HepG2 (cell line): ENCODE results near the gene TRAPPC4. TPM values are rescaled to one million over a fixed set of nuclear protein-coding genes. Genes with fewer than 3 reads are reported as not detected.
A peak's percentile ranks its signal among the peaks of the same experiment; 100 is the strongest.

ENCODE experiments used
- BRD4 ChIP-seq: sonication (generic); formaldehyde crosslinking; IDR thresholded peaks from 2 replicates; pipeline ENCODE4 v1.4.0; 2020; ENCODE audit warnings: missing genetic modification reagents
- CBX5 ChIP-seq: sonication (generic); formaldehyde crosslinking; IDR thresholded peaks from 2 replicates; pipeline ENCODE4 v1.4.0; 2020; ENCODE audit warnings: missing genetic modification reagents, borderline replicate concordance
- DR1 ChIP-seq: sonication (generic); formaldehyde crosslinking; IDR thresholded peaks from 2 replicates; pipeline ENCODE4 v1.8.0; 2021; ENCODE audit warnings: mild to moderate bottlenecking, missing genetic modification reagents, inconsistent platforms
- EEA1 ChIP-seq: sonication (generic); formaldehyde crosslinking; IDR thresholded peaks from 2 replicates; pipeline ENCODE4 v1.5.1; 2020; ENCODE audit warnings: mild to moderate bottlenecking, missing genetic modification reagents, borderline replicate concordance
- GMEB2 ChIP-seq: IDR thresholded peaks from 2 replicates; pipeline ENCODE4 v1.6.1; 2016; ENCODE audit warnings: missing biosample characterization, missing genetic modification reagents, low read depth
- HDAC2 ChIP-seq: sonication (generic); formaldehyde crosslinking; IDR thresholded peaks from 2 replicates; pipeline ENCODE4 v1.4.0; 2020; ENCODE audit warnings: missing genetic modification reagents
- HHEX ChIP-seq: IDR thresholded peaks from 2 replicates; pipeline ENCODE4 v1.6.1; 2016; ENCODE audit warnings: control low read depth
- IKZF1 ChIP-seq: fragments of 450-650 bp; IDR thresholded peaks from 2 replicates; pipeline ENCODE4 v1.7.1; 2016
- JDP2 ChIP-seq: sonication (generic); formaldehyde crosslinking; IDR thresholded peaks from 2 replicates; pipeline ENCODE4 v1.8.1; 2022; ENCODE audit warnings: missing genetic modification reagents, borderline replicate concordance
- MAFK ChIP-seq, 2 experiments: IDR thresholded peaks in 1 of 2; conservative IDR thresholded peaks in 1 of 2; 2 replicates each; pipeline ENCODE4 v1.6.1; 2011; ENCODE audit warnings: improper control_type of control experiment in 2 of 2, low read length in 2 of 2
- MBNL3 ChIP-seq: fragments of 250-450 bp; sonication (Bioruptor Pico); conservative IDR thresholded peaks from 2 replicates; pipeline ENCODE4 v1.8.0; 2022; ENCODE audit warnings: mild to moderate bottlenecking, inconsistent platforms
- NCOA2 ChIP-seq: sonication (generic); formaldehyde crosslinking; IDR thresholded peaks from 2 replicates; pipeline ENCODE4 v1.8.0; 2022; ENCODE audit warnings: inconsistent platforms
- PHF5A ChIP-seq: IDR thresholded peaks from one replicate; pipeline ENCODE4 v1.6.1; 2018; ENCODE audit warnings: low read depth, missing genetic modification reagents; ENCODE audit not compliant: unreplicated experiment
- POLR2G ChIP-seq: fragments of 200-400 bp; formaldehyde crosslinking; IDR thresholded peaks from 2 replicates; pipeline ENCODE4 v1.6.1; 2018; ENCODE audit warnings: mild to moderate bottlenecking, low read depth, low read length, moderate library complexity
- U2AF2 ChIP-seq: fragments of 200-400 bp; formaldehyde crosslinking; IDR thresholded peaks from 2 replicates; pipeline ENCODE4 v1.6.1; 2017; ENCODE audit warnings: low read depth, mild to moderate bottlenecking, low read length
- XBP1 ChIP-seq: sonication (generic); formaldehyde crosslinking; IDR thresholded peaks from 2 replicates; pipeline ENCODE4 v1.5.0; 2020; ENCODE audit warnings: missing genetic modification reagents
- ZFP90 ChIP-seq: sonication (generic); formaldehyde crosslinking; IDR thresholded peaks from 2 replicates; pipeline ENCODE4 v1.8.0; 2022; ENCODE audit warnings: missing genetic modification reagents, mild to moderate bottlenecking, inconsistent platforms, borderline replicate concordance
- ZFX ChIP-seq: sonication (generic); formaldehyde crosslinking; IDR thresholded peaks from 2 replicates; pipeline ENCODE4 v1.4.0; 2020; ENCODE audit warnings: mild to moderate bottlenecking, low read depth, missing genetic modification reagents, moderate library complexity
- ZKSCAN5 ChIP-seq: sonication (generic); formaldehyde crosslinking; IDR thresholded peaks from 2 replicates; pipeline ENCODE4 v1.5.1; 2020; ENCODE audit warnings: mild to moderate bottlenecking, missing genetic modification reagents
- ZNF350 ChIP-seq: sonication (generic); formaldehyde crosslinking; IDR thresholded peaks from 2 replicates; pipeline ENCODE4 v1.4.0; 2020; ENCODE audit warnings: mild to moderate bottlenecking, low read depth, missing genetic modification reagents, borderline replicate concordance
- ZNF670 ChIP-seq: sonication (generic); formaldehyde crosslinking; IDR thresholded peaks from 2 replicates; pipeline ENCODE4 v1.8.0; 2022; ENCODE audit warnings: mild to moderate bottlenecking, missing genetic modification reagents, borderline replicate concordance
- ZNF776 ChIP-seq: sonication (generic); formaldehyde crosslinking; IDR thresholded peaks from 2 replicates; pipeline ENCODE4 v1.4.0; 2020; ENCODE audit warnings: mild to moderate bottlenecking, missing genetic modification reagents
- polyA plus RNA-seq, 8 experiments: library from polyadenylated mRNA; depleted of rRNA in 3 of 8; stranded (reverse) in 7 of 8; unstranded in 1 of 8; fragments of >200 nt; fragmentation: Illumina TruSeq in 4 of 8; extraction: Trizol in 4 of 8; gene quantifications; 2 replicates each; pipeline versions ENCODE4 v1.2.1 to v1.2.3, GENCODE V29; 2011 to 2016; ENCODE audit warnings: low read depth in 4 of 8, missing spikeins in 1 of 8, mixed read lengths in 1 of 8; ENCODE audit not compliant: insufficient read depth in 1 of 8
- total RNA-seq, 5 experiments: library from RNA; depleted of rRNA; stranded (reverse); fragments of >200 nt; fragmentation: Illumina TruSeq; extraction: Trizol; gene quantifications; 2 replicates each; pipeline ENCODE4 v1.2.3, GENCODE V29; 2016; ENCODE audit warnings: low read depth in 1 of 5
- TF ChIP-seq, protein P1 (sequence below): IDR thresholded peaks from 2 replicates; pipeline ENCODE4 v1.6.1; 2018; ENCODE audit warnings: missing genetic modification reagents, mild to moderate bottlenecking, missing compliant biosample characterization
- TF ChIP-seq, protein P2 (sequence below): sonication (generic); formaldehyde crosslinking; conservative IDR thresholded peaks from 2 replicates; pipeline ENCODE4 v1.8.0; 2022; ENCODE audit warnings: missing genetic modification reagents

The TRAPPC4 gene
- total and polyA plus RNA-seq, 2 of the 13 experiments (the other 11 are each of a cell fraction or from before 2014, with no cell fraction given) = 97.4 to 140 TPM

GRCh38 chr11:118997627-118998387 lies 20.8 kb upstream of the TRAPPC4 start, which contains the start of gene CENATAC (continued):
- TF ChIP-seq CBX5 (CRISPR knock-in tag) (peak; percentile 27; the same call in 1 of the 2 replicates), MBNL3 (CRISPR knock-in tag) (no peak), MAFK (conservative IDR thresholded peaks at IDR 0.05 in 1 of 2, IDR thresholded peaks at IDR 0.05 in 1 of 2; ENCODE audit: low read length in 2 of 2) (no peak), ZNF776 (CRISPR knock-in tag) (no peak; the same call in 1 of the 2 replicates), PHF5A (no peak), ZFX (CRISPR knock-in tag) (peak; percentile 99), ZNF670 (CRISPR knock-in tag) (0 out of 2 replicates have a peak, but pooled peaks have one; percentile 34), IKZF1 (no peak), BRD4 (CRISPR knock-in tag) (peak; percentile 62; the same call in 1 of the 2 replicates), HDAC2 (CRISPR knock-in tag) (peak; percentile 78), EEA1 (CRISPR knock-in tag) (0 out of 2 replicates have a peak, but pooled peaks have one; percentile 79), JDP2 (no peak), ZNF350 (CRISPR knock-in tag) (peak; percentile 68; the same call in 1 of the 2 replicates), ZFP90 (no peak), POLR2G (peak; percentile 92), U2AF2 (no peak), GMEB2 (0 out of 2 replicates have a peak, but pooled peaks have one; percentile 45), HHEX (no peak), ZKSCAN5 (CRISPR knock-in tag) (0 out of 2 replicates have a peak, but pooled peaks have one; percentile 4), XBP1 (CRISPR knock-in tag) (no peak), DR1 (CRISPR knock-in tag) (peak; percentile 69), NCOA2 (CRISPR knock-in tag) (peak; percentile 52; the same call in 1 of the 2 replicates)
- TF ChIP-seq, protein P1, sequence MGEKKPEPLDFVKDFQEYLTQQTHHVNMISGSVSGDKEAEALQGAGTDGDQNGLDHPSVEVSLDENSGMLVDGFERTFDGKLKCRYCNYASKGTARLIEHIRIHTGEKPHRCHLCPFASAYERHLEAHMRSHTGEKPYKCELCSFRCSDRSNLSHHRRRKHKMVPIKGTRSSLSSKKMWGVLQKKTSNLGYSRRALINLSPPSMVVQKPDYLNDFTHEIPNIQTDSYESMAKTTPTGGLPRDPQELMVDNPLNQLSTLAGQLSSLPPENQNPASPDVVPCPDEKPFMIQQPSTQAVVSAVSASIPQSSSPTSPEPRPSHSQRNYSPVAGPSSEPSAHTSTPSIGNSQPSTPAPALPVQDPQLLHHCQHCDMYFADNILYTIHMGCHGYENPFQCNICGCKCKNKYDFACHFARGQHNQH (CRISPR knock-in tag) = peak; percentile 52; the same call in 1 of the 2 replicates
- TF ChIP-seq, protein P2, sequence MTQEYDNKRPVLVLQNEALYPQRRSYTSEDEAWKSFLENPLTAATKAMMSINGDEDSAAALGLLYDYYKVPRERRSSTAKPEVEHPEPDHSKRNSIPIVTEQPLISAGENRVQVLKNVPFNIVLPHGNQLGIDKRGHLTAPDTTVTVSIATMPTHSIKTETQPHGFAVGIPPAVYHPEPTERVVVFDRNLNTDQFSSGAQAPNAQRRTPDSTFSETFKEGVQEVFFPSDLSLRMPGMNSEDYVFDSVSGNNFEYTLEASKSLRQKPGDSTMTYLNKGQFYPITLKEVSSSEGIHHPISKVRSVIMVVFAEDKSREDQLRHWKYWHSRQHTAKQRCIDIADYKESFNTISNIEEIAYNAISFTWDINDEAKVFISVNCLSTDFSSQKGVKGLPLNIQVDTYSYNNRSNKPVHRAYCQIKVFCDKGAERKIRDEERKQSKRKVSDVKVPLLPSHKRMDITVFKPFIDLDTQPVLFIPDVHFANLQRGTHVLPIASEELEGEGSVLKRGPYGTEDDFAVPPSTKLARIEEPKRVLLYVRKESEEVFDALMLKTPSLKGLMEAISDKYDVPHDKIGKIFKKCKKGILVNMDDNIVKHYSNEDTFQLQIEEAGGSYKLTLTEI = no peak
